Measurements from ENCODE around the gene NNT.

- no peak for TF ChIP-seq GABPA (IDR thresholded peaks at IDR 0.05; ENCODE audit: borderline replicate concordance, insufficient read depth, low read length)
- no peak for TF ChIP-seq CHD2 (IDR thresholded peaks at IDR 0.05; ENCODE audit: low read length)
- no peak for TF ChIP-seq CTCF (IDR thresholded peaks at IDR 0.05; ENCODE audit: control extremely low read depth in 1 of 3, insufficient read depth in 1 of 3, low read depth in 1 of 3, low read length in 3 of 3)
- TF ChIP-seq RFX5 (IDR thresholded peaks at IDR 0.05; ENCODE audit: borderline replicate concordance, low read depth, low read length): no peak
- TF ChIP-seq MAX (IDR thresholded peaks at IDR 0.05): no peak
- TF ChIP-seq ATF2 (IDR thresholded peaks at IDR 0.05; ENCODE audit: low read length): no peak
- no peak for TF ChIP-seq POLR2A (IDR thresholded peaks at IDR 0.05; ENCODE audit: control extremely low read depth in 1 of 2, low read depth in 2 of 2, low read length in 2 of 2)
- no peak for TF ChIP-seq TCF12 (IDR thresholded peaks at IDR 0.05; ENCODE audit: low read depth, low read length)
- TF ChIP-seq SP4 (IDR thresholded peaks at IDR 0.05; ENCODE audit: low read length): no peak
- TF ChIP-seq CHD7 (IDR thresholded peaks at IDR 0.05; ENCODE audit: insufficient replicate concordance, low read length): no peak
- no peak for TF ChIP-seq BRCA1 (IDR thresholded peaks at IDR 0.05; ENCODE audit: low read depth, low read length)
- no peak for TF ChIP-seq HDAC2 (IDR thresholded peaks at IDR 0.05; ENCODE audit: borderline replicate concordance in 1 of 2, low read depth in 2 of 2, low read length in 2 of 2)
These were observed 33.7 kb upstream of the NNT start for GRCh38 chr5:43569236-43569746.
